HG03469 (cell line): ENCODE data around the gene SULT1C4.
"Not testable (repeated sequence)": the region's sequence is repeated elsewhere in the genome, so short reads cannot be mapped to it uniquely, and the experiment has no call there.

Experiments used
- ATAC-seq: cut with Tn5 transposase; IDR thresholded peaks from one replicate; pipeline ENCODE4 v1.9.1; 2021; ENCODE audit warnings: mild to moderate bottlenecking, moderate library complexity, moderate number of reproducible peaks; ENCODE audit not compliant: unreplicated experiment

SULT1C4 gene

GRCh38 chr2:108412995-108413710, 35.4 kb downstream of the SULT1C4 start:
- ATAC-seq: no peak

DNA sequence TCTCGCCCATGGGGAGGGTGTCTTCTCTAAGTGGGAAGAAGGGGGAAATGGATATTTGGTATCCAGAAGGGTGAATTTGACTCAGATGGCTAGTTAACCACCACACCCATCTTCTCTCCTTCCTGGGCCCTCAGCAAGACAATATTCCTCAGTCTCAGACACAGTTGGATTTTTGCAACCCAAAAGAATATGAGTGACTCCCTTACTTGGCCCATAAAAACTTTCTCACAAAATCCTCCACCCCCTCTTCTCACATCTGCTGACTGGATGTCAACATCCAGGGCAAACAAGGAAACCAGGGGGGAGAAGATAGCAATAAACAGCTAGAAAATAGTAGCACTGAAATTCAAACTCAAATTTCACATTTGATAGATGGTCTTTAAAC, 35.9 kb downstream of the SULT1C4 start:
- ATAC-seq: no peak

DNA sequence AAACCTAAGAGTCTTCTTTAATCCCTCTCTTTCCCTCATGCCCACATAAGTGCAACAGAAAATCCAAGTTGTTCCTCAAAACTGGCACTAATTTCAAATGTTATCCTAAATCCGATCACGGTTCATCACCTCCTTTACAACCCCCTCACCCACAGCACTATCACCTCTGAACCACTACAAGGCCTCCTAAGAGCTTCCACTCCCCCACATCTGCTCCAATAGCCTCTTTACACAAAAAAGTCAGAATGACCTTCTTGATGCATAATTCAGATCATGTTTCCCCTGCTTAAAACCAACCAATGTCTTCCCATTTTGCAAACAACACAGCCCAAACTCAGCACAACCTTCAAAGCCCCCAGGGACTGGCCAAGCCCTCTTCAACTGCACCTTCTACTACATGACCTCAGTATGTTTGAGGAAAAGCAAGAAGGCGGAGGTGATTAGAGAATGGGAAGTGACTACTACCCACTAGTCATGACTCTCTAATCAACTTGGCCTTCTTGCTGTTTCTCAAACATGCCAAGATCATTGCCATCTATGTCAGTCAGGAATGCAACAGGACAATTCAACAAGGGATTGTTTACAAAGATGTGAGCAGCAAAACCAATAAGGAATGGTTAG, 36.6 kb downstream of the SULT1C4 start:
- no peak for ATAC-seq

DNA sequence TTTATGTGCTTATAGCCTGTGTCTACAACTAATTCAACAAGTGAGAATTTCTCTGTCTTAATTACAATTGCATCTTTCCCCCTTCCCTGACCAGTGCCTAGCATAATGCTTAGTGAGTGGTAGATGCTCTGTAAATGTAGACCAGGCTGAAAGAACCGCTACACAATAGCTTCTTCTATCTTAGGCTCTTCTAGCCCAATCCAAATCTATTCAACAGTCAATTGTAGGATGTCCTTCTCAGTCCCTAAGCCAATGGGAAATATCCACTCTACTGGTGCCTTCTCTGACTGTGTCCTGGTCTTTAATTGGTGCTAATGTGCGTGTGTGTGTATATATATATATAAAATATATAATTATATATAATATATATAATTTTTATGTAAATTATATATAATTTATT, 37.2 kb downstream of the SULT1C4 start:
- no peak for ATAC-seq

GRCh38 chr2:108417254-108417653, 39.5 kb downstream of the SULT1C4 start:
- no peak for ATAC-seq

DNA sequence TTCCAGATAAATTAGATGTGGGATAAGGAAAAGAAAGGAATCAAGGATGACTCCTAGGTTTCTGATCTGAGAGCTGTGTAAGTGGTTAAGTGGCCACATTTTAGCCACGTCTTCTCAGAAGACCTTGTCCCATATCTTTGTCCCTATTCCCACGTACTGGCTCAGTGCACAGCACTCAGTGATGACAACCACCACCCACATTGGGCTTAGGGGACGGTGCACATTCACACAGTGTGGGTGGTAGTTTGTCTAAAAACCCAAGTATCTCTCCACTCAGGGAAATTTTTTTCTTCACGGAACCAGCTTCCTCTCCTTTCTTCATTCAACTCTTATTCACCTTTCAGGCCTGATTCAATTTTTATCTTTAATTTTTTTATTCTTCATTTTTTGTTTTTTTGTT, 40.7 kb downstream of the SULT1C4 start:
- no peak for ATAC-seq

DNA sequence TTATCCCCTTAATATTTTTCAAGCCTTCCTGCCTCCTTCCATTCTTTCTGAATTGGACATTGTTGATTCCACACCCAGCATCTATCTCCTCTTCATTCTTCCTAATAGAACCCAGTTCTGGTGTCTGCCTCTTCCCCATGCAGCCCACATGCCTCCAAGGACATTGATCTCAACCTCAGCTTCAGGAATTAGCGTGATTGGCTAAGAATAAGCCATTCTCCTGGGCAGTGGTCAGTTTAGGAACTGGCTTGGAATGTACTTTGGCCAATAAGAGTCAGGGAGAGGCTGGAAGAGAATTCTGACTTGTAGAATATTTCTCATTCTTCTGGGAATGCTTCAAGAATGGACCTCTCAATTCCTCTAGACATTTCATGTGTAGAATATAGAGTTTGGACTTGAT, 45.3 kb downstream of the SULT1C4 start:
- no peak for ATAC-seq

- no peak for ATAC-seq
These were observed 45.9 kb downstream of the SULT1C4 start for GRCh38 chr2:108423502-108424251.

- no peak for ATAC-seq
These were observed 50.7 kb downstream of the SULT1C4 start for GRCh38 chr2:108428286-108429009.

DNA sequence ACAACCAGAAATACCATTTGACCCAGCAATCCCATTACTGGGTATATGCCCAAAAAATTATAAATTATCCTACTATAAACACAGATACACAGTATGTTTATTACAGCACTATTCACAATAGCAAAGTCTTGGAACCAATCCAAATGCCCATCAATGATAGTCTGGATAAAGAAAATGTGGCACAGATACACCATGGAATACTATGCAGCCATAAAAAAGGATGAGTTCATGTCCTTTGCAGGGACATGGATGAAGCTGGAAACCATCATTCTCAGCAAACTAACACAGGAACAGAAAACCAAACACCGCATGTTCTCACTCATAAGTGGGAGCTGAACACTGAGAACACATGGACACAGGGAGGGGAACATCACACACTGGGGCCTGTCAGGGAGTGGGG, 57.8 kb downstream of the SULT1C4 start:
- not testable (repeated sequence) for ATAC-seq

DNA sequence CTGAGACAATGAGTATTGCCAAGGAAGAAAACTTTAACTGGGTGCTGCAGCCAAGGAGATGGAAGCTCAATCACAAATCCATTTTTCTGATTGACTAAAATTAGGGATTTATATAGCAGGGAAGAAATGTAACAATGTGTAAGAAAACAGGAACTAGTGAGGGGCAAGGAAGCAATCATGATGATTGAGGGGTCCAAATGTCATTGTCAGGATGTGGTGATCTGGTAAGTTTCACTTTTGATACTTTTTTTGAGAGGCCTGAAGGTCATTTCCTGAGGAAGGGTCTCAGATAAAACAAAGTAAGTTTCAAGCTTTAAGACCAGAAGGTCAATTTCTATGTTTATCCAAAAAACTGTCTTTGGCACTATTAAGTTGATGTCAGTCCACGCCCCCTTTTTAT, 59.2 kb downstream of the SULT1C4 start:
- ATAC-seq: no peak
